Endothelial cell of umbilical vein (primary cell): ENCODE results near the gene LFNG. TPM values are rescaled to one million over a fixed set of nuclear protein-coding genes. Genes with fewer than 3 reads are reported as not detected.

Experiments
- BruUV-seq: library from RNA; stranded (reverse); fragments of 400-500 nt; replicated peaks from 2 replicates; lab custom pipeline; 2021; lab: Mats Ljungman, UMichigan
- CTCF ChIA-PET: fragments of 300-600, 350-600 bp; sonication (Branson Sonifier 250); formaldehyde crosslinking; loops from one replicate; lab custom pipeline; 2021; ENCODE audit warnings: antibody characterized with exemption, inconsistent platforms; lab: Charles Lee
- POLR2A ChIA-PET: fragments of 300-600, 350-600 bp; sonication (Branson Sonifier 250); formaldehyde crosslinking; loops from one replicate; lab custom pipeline; 2021; ENCODE audit warnings: antibody characterized with exemption, inconsistent platforms; lab: Charles Lee
- DNase-seq: peaks from one replicate; pipeline ENCODE4 v3.0.0-alpha.2; 2011; ENCODE audit warnings: low read depth, low spot score
- FAIRE-seq: peaks from 2 replicates; lab custom pipeline; 2011; peaks lifted over from hg19 to GRCh38; lab: Jason Lieb, UNC
- H2AFZ ChIP-seq: 2 replicates; pipeline ENCODE4 v1.6.0; 2012; ENCODE audit warnings: low read depth, low read length, control low read depth, inconsistent platforms
- H3K27ac ChIP-seq: 2 replicates; pipeline ENCODE4 v1.5.1; 2011; ENCODE audit warnings: low read depth, mild to moderate bottlenecking, control low read depth, low read length, moderate library complexity; ENCODE audit not compliant: insufficient read depth
- H3K27me3 ChIP-seq, 2 experiments: 2 replicates each; pipeline versions ENCODE4 v1.6.0 to v1.6.1; 2011; ENCODE audit warnings: low read length in 2 of 2, mixed read lengths in 1 of 2; ENCODE audit not compliant: control insufficient read depth in 2 of 2, insufficient read depth in 2 of 2
- H3K36me3 ChIP-seq, 2 experiments: 2 replicates in 1 of 2; 3 replicates in 1 of 2; pipeline ENCODE4 v1.5.1; 2011; ENCODE audit warnings: low read length in 2 of 2, mild to moderate bottlenecking in 1 of 2, moderate library complexity in 1 of 2; ENCODE audit not compliant: control insufficient read depth in 2 of 2, insufficient read depth in 2 of 2; ENCODE audit errors: extremely low read depth in 1 of 2
- H3K4me1 ChIP-seq: 3 replicates; pipeline ENCODE4 v1.5.1; 2011; ENCODE audit warnings: mild to moderate bottlenecking, low read length; ENCODE audit not compliant: control insufficient read depth, insufficient read depth; ENCODE audit errors: extremely low read depth
- H3K4me2 ChIP-seq: 2 replicates; pipeline ENCODE4 v1.6.1; 2011; ENCODE audit warnings: low read length, control low read depth, mixed read lengths; ENCODE audit not compliant: insufficient read depth
- H3K4me3 ChIP-seq, 3 experiments: fragments of 200-600 bp in 1 of 3; sonication (generic), shearing (Covaris generic) in 1 of 3; replicated peaks in 1 of 3; 2 replicates each; pipeline ENCODE4 v1.5.1; 2011 to 2016; ENCODE audit warnings: control low read depth in 3 of 3, low read length in 3 of 3, mild to moderate bottlenecking in 2 of 3, inconsistent platforms in 1 of 3, low read depth in 1 of 3, moderate library complexity in 1 of 3; ENCODE audit not compliant: insufficient read depth in 1 of 3
- H3K79me2 ChIP-seq: 2 replicates; pipeline ENCODE4 v1.6.0; 2012; ENCODE audit warnings: low read length, inconsistent platforms; ENCODE audit not compliant: control insufficient read depth, insufficient read depth
- H3K9ac ChIP-seq: replicated peaks from 2 replicates; pipeline ENCODE3; 2011; ENCODE audit warnings: low read length, control low read depth; ENCODE audit not compliant: insufficient read depth; ENCODE audit errors: extremely low read depth
- H3K9me1 ChIP-seq: replicated peaks from 3 replicates; pipeline ENCODE4 v1.6.0; 2011; ENCODE audit warnings: mild to moderate bottlenecking, low read length; ENCODE audit not compliant: control insufficient read depth, insufficient read depth; ENCODE audit errors: extremely low read depth
- H3K9me3 ChIP-seq: replicated peaks from 2 replicates; pipeline ENCODE4 v1.5.1; 2012; ENCODE audit warnings: low read length, inconsistent platforms; ENCODE audit not compliant: control insufficient read depth, insufficient read depth
- H4K20me1 ChIP-seq: replicated peaks from 2 replicates; pipeline ENCODE3; 2011; ENCODE audit warnings: mild to moderate bottlenecking, low read length; ENCODE audit not compliant: control insufficient read depth, insufficient read depth; ENCODE audit errors: extremely low read depth
- CTCF ChIP-seq, 2 donors: IDR thresholded peaks; 1 replicate in 1 of 2; 2 replicates in 1 of 2; pipeline ENCODE4 v1.5.1; 2011; ENCODE audit warnings: low read length in 2 of 2, mild to moderate bottlenecking in 2 of 2, moderate library complexity in 2 of 2, control low read depth in 1 of 2, inconsistent platforms in 1 of 2, low read depth in 1 of 2; ENCODE audit not compliant: insufficient read depth in 1 of 2; ENCODE audit errors: extremely low read depth in 1 of 2
- EZH2 ChIP-seq: IDR thresholded peaks from 2 replicates; pipeline ENCODE4 v1.6.1; 2012; ENCODE audit warnings: borderline replicate concordance, low read depth, mild to moderate bottlenecking, moderate library complexity, low read length, inconsistent platforms; ENCODE audit not compliant: severe bottlenecking
- FOS ChIP-seq: IDR thresholded peaks from 2 replicates; pipeline ENCODE4 v1.6.1; 2011; ENCODE audit warnings: mild to moderate bottlenecking, low read length, moderate library complexity, borderline replicate concordance; ENCODE audit not compliant: insufficient read depth
- GATA2 ChIP-seq: IDR thresholded peaks from 2 replicates; pipeline ENCODE4 v1.7.0; 2011; ENCODE audit warnings: low read depth, mild to moderate bottlenecking, moderate library complexity, mixed read lengths, low read length; ENCODE audit not compliant: insufficient read length, insufficient read depth
- JUN ChIP-seq: IDR thresholded peaks from 2 replicates; pipeline ENCODE4 v1.6.1; 2011; ENCODE audit warnings: borderline replicate concordance, low read depth; ENCODE audit not compliant: insufficient read length, insufficient read depth
- MAX ChIP-seq: IDR thresholded peaks from 2 replicates; pipeline ENCODE4 v1.6.1; 2011; ENCODE audit not compliant: insufficient read depth, insufficient read length
- MYC ChIP-seq: IDR thresholded peaks from one replicate; pipeline ENCODE4 v1.6.1; 2011; ENCODE audit warnings: mild to moderate bottlenecking, low read depth, low read length
- POLR2A ChIP-seq: IDR thresholded peaks from 2 replicates; pipeline ENCODE4 v1.6.1; 2012; ENCODE audit warnings: low read depth, mild to moderate bottlenecking, control low read depth, low read length
- POLR2AphosphoS5 ChIP-seq: IDR thresholded peaks from 2 replicates; pipeline ENCODE4 v1.6.1; 2012; ENCODE audit warnings: low read depth, mild to moderate bottlenecking, control low read depth, low read length, moderate library complexity; ENCODE audit not compliant: insufficient read depth
- dilution Hi-C: fragments of 300-500 bp; cut with MboI; formaldehyde crosslinking; loops from one replicate; pipeline ENCODE4 v1.15.0; 2019; ENCODE audit warnings: low sequenced_read_pairs; ENCODE audit not compliant: extremely low pct_ligation_motif_present
- intact Hi-C: fragments of 100-400 bp; cut with micrococcal nuclease; formaldehyde crosslinking; loops from one replicate; pipeline ENCODE4 v1.10.0; 2022
- polyA plus RNA-seq, 4 experiments: library from polyadenylated mRNA; depleted of rRNA in 3 of 4; stranded (reverse) in 3 of 4; unstranded in 1 of 4; fragments of >200 nt; gene quantifications; 2 replicates each; pipeline versions ENCODE4 v1.2.1 to v1.2.3, GENCODE V29; 2011 to 2012; ENCODE audit warnings: missing spikeins in 1 of 4
- total RNA-seq: library from RNA; stranded (reverse); gene quantifications from 2 replicates; pipeline ENCODE4 v1.2.3, GENCODE V29; 2021

The LFNG gene
- total and polyA plus RNA-seq, 2 donors (not counting 3 experiments of a cell fraction or from before 2014, with no cell fraction given) = 12.6 to 13.1 TPM

DNA sequence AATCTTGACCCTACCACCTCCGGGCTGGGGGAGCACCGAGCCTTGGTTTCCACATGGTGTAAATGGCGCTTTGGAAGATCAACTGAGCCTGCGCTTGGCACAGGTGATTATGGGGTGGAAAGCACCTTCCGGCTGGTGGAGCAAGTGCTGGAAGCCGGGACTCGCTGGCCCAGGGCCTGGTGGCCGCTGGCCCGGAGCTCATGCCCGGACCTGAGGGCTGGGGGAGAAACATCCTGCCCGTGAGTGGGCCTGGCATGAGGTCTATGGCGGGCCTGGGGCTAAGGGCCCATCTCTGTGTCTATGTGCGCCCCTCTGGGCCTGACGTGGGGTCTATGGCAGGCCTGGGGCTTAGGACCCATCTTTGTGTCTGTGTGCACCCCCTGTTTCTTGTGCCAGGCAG lies 14.2 kb upstream of the LFNG start:
- Histone ChIP-seq H3K27ac (no peak overlapping the region), H3K79me2 (no peaks in the 10 kb centered on the region), H3K4me3 (no peak overlapping the region), H3K9me3 (no peaks in the 10 kb centered on the region), H3K4me2 (no peak overlapping the region), H2AFZ (no peak overlapping the region), H3K27me3 (no peaks in the 10 kb centered on the region), H3K36me3 (no peaks in the 10 kb centered on the region), H4K20me1 (no peaks in the 10 kb centered on the region), H3K9ac (no peak overlapping the region), H3K9me1 (no peaks in the 10 kb centered on the region), H3K4me1 (peaks cover under 1% of the 10 kb centered on the region)
- dilution Hi-C loops (no loop called here), intact Hi-C loops (no loop called here)
- DNase-seq = no peak
- CTCF ChIA-PET = no interaction called here
- TF ChIP-seq MYC (no peak), GATA2 (no peak), FOS (no peak), MAX (no peak), POLR2A (no peak), JUN (no peak), POLR2AphosphoS5 (no peak), EZH2 (no peak), CTCF (IDR thresholded peaks at IDR 0.05; ENCODE audit: extremely low read depth in 1 of 2, insufficient read depth in 1 of 2, low read depth in 1 of 2, low read length in 2 of 2) (no peak)
- FAIRE-seq = no peak
- BruUV-seq = no TSS peak
- POLR2A ChIA-PET = no interaction called here
